GM19239 (cell line): ENCODE measurements around the gene PLD1.

ENCODE experiments used
- DNase-seq: peaks from one replicate; pipeline ENCODE4 v3.0.0; 2011; ENCODE audit warnings: low spot score; ENCODE audit not compliant: insufficient read length
- FAIRE-seq: peaks from 2 replicates; lab custom pipeline; 2011; peaks lifted over from hg19 to GRCh38; lab: Jason Lieb, UNC

PLD1 gene

GRCh38 chr3:171552531-171552930 lies 257.8 kb downstream of the PLD1 start:
- DNase-seq (no peak), FAIRE-seq (no peak)

GRCh38 chr3:171551296-171551695 lies 259.0 kb downstream of the PLD1 start:
- FAIRE-seq (no peak), DNase-seq (no peak)
